Measurements from ENCODE around the gene UPK3A. TPM values are rescaled to one million over a fixed set of nuclear protein-coding genes. Genes with fewer than 3 reads are reported as not detected.

UPK3A gene
- 2.0 TPM in 1 of 2 replicates, not detected in the other for total RNA-seq

GRCh38 chr22:45284705-45285262, at the start of gene UPK3A:
Gene UPK3A, plus strand, starts transcription at chr22:45284949. Its CDS starts 65 bp downstream, at chr22:45285014.
- no peak for DNase-seq (ENCODE audit: low read depth)
- TF ChIP-seq CTCF (conservative IDR thresholded peaks at IDR 0.05; ENCODE audit: low read depth, low read length) = no peak
- peak within 1 kb of the TSS; percentile 1 for H3K4me3 ChIP-seq (ENCODE audit: low read depth, low read length)

- no peak for DNase-seq (ENCODE audit: low read depth)
- no peak for TF ChIP-seq CTCF (conservative IDR thresholded peaks at IDR 0.05; ENCODE audit: low read depth, low read length)
- H3K4me3 ChIP-seq (ENCODE audit: low read depth, low read length) = no peak overlapping the region
Measured at GRCh38 chr22:45235101-45235777, 49.5 kb upstream of the UPK3A start.

- no peak for DNase-seq (ENCODE audit: low read depth)
- no peak overlapping the region for H3K4me3 ChIP-seq (ENCODE audit: low read depth, low read length)
- no peak for TF ChIP-seq CTCF (conservative IDR thresholded peaks at IDR 0.05; ENCODE audit: low read depth, low read length)
Measured at GRCh38 chr22:45235851-45236342, 48.9 kb upstream of the UPK3A start.

GRCh38 chr22:45237065-45237990, 47.4 kb upstream of the UPK3A start:
- TF ChIP-seq CTCF (conservative IDR thresholded peaks at IDR 0.05; ENCODE audit: low read depth, low read length) = no peak
- no peak overlapping the region for H3K4me3 ChIP-seq (ENCODE audit: low read depth, low read length)
- DNase-seq (ENCODE audit: low read depth) = no peak

GRCh38 chr22:45238076-45238956, 46.4 kb upstream of the UPK3A start:
- H3K4me3 ChIP-seq (ENCODE audit: low read depth, low read length) = no peak overlapping the region
- no peak for DNase-seq (ENCODE audit: low read depth)
- TF ChIP-seq CTCF (conservative IDR thresholded peaks at IDR 0.05; ENCODE audit: low read depth, low read length) = no peak
